HG03565 (cell line): ENCODE results near the gene POPDC2.

Source experiments
- ATAC-seq: cut with Tn5 transposase; IDR thresholded peaks from one replicate; pipeline ENCODE4 v1.9.1; 2021; ENCODE audit warnings: mild to moderate bottlenecking, moderate library complexity; ENCODE audit not compliant: unreplicated experiment

The POPDC2 gene

DNA sequence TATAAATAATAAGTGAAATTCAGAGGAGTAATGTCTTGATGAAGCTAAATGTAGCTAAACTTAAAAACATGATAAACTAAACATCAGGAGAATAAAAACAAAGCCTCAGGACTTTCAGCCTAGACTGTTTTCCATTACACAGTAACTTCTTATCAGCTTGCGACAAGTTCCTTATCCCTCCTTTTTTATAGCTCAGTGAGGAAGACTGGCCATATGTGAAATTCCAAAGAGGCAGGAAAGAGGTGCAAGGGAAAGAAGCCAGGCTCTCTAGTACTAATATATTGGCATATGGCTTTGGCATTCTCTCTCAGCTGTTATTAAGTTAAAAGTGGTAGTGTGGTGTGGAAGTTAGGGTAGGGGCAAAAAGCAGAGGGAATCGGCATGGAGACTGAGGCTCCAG, 12.4 kb upstream of the POPDC2 start:
- ATAC-seq, result no peak

DNA sequence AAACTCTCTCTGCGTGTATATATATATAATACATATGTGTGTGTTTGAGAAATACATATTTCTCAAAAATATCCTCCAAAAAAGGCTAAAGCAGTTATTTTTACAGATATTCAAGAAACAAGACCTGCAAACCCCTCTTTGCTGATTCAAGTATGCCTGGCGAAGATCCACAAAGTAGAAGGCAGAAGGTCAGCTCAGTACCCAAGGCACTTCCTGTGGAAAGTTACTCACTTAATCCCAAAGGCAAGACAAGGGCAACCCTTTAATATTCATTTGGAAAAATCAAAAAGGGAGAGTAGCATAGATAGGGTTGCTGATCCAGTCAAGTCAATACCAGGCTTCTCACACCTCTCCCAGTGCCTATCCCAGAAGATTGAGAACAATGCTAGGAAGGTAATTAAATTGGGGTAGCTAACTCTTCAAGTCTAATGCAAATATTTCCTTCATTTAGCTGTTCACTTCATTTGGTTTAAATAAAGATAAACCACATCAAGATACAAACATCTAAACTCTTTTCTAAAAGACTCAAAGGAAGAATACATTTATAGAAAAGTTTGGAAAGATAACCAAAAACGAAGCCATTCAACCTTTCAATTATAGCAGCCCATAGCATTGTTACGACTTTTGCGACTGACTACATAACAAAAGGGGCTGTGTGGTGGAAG, 9.6 kb upstream of the POPDC2 start:
- no peak for ATAC-seq

DNA sequence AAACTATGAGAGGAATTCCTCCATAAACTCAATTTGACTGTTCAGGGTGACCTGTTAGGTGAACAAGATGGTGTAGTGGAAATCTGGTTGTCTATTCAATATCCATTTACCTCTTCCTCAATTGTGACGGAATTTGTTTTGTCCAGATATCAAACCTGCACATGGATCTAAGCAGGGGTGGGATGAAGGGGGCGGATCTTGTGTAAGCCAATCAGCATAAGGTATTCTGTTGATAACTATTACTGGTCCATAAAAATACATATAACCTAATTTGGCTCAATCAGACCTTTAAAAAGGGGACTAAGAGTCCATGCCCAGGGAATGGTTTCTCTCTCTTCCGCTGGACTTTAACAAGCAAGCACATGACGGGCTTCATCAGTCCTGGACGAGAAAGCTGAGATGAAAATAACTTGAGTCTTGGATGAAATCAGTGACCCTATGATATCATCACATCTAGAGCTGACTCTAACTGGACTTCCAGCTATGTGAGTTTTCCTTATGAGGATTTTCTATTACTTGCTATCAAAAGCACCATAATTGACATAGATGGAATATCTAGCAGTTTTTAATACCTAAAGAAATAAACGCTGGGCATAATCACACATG, 5.7 kb upstream of the POPDC2 start:
- ATAC-seq, result no peak

DNA sequence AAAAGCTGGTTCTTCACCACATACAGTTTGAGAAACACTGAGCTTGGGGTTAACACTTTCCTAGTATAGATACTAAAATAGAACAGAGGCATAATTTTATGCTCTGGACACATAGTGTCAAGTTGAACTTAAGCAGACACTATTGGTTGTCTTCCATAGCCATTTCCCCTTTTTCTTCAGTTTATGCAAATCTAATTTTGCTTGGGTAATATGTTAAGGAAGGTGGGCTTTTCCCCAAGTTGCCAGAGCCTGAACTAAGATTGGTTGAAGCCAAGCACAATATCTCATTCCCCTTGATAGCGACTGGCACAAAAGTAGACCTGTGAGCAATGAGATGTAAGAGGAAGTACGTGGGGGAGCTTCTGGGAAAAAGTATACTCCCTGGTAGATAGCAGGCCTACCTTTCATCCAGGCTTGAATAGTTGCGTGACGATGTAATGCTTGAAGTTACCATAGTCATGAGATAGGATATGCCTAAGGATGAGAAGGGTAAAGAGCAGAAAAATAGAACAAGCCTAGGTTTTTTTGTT, 4.5 kb upstream of the POPDC2 start:
- ATAC-seq, result no peak

DNA sequence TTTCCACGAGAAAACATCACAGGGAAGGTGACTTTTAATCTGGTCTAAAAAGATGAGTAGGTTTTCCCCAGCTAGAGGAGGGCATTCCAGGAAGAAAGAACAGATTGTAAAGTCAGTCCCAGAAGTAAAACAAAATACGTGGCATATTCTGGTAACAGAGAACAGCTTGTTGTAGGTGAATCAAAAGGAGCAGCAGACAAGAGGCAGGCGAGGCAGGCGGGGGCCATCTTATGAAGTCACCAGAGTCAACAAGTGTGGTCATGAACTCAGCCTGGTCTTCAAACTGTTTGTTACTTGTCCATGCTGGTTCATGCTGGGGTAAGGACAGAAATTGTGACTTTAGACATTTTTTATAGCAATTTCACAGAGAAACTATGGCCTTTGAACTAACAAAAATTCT, 4.0 kb upstream of the POPDC2 start:
- ATAC-seq, result no peak

DNA sequence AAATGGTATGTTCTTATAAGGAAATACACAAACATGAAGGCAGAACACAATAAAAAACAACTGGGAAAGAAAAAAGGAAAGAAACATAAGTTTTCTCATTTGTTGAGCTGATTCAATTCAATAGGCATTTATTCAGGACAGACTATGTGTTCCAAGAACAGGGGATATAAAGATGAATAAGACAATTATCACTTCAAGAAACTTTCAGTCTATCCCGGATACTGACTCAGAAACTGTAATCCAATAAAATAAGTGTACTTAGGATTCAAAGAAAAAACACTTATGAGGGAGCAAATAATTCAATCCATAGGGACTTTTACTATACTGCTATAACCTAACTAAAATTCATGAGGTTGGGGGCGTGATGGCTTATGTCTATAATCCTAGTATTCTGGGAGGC, 3.5 kb upstream of the POPDC2 start:
- ATAC-seq, result no peak

DNA sequence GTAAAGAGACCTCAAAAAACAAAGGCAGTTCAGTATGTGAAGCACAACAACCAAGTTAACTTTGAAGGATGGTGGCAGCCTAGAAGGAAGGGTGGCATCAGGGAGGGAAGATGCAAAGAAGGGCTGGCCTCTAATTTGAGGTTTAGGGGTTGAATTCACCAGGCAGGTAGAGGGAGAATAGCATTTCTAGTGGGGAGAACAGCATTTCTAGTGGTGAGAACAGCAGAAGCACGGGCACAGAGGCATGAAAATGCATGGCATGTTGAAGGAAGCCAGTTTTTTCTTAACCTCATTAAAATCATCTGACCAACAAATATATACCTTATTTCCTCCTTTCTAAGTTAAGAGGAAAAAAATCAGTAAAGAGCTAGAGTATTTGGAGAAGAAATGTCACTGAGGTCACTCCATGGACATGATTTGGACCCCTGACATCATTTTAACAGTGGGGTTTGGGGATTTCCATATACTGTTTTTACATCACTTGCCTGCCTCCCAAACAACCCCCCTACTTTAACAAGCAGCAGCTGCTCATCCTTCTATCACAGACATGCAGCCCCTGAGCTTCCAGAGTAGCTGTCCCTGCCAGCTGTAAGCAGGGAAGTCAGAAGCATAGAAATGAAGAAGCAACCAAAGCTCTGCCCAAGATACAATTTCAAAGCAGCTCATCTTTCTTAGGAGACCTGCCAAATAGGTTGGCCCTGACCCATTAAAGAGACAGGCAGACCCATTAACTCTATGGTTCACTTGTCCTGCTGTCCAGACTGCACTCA, 2.4 kb upstream of the POPDC2 start:
- no peak for ATAC-seq

DNA sequence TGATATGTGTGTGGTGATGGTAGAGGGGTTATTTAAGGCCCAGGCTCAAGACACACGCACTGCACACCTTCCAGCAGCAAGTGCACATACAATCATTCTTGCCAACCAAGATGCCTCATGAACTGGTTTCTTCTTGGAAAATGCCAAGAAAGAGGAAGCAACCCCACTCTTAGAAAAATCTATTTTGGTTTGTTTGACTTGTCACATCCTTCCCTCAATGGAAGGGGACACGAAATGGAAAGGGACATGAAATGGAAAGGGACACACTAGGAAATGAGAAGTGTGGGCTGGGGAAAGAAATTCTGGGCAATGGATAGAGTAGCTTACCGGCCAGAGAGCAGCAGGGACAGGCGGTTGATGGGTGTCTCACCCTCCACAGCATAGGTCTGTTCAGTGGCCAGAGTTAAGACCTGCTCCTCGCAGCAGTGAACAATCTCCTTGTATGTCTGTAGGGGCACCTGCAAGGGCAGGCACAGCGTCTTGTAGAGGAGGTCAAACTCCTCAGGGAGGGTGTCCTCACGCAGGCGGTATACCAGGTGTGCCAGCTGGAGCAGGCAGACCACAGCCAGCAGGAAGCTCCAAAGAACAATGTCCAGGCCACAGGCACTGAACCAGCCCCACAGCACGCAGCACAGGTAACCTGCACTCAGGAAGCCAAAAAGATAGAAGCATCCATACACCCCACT, 640 bp downstream of the POPDC2 start:
- ATAC-seq, result no peak

DNA sequence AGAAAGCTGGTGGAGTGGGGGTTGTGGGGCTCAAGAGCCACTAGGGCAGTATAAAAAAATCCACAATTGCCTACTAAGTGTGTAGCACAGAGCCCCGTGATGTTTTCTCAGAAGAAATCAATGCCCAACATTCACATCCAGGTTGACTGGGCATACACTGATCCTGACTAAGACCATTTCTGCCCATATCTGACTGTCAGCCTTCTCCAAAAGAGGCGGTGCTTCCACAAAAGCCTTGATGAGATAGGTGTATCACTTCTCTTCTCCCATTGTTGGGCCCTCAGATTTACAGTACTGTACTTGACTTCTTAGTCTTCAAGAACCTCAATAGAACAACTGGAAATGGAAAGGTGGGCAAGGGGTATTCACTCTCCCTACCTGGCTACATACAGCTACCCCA, 1.4 kb downstream of the POPDC2 start:
- no peak for ATAC-seq

DNA sequence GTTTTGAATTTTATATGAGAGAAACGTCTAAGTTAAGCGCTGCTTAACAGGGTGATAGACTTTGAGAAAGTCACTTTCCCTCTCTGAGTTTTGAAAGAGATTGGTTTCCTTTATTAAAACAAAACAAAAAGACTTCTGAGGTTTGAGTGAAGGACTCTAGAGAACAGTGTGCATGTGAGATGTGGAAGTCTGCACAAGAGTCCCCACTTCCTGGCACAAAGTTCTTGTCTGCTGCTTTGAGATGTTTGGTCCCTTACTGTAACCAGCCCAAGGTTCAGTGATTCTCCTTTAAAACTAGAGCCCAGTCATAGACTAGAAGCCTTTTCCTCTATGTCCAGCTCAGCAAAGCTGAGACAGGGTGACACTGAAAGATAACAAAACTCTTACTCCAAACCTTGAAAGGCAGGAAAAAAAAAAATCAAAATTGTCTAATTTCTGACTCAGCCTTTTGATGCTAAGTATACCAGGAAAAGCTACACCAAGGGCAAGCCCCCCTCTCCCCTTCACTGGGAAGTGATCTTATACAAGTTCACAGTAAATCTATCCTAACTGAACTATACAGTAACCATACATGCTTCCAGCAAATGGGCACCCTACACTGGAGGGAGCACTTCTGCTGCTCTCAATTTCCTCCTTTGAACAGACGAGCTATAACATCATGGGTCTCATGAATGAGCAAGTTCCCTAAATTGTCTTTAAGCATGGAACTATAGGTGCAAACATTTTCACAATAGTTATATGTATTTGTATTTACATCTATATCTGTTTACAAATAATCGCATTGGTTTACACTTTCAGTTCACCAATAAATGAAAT, 2.3 kb downstream of the POPDC2 start:
- no peak for ATAC-seq

DNA sequence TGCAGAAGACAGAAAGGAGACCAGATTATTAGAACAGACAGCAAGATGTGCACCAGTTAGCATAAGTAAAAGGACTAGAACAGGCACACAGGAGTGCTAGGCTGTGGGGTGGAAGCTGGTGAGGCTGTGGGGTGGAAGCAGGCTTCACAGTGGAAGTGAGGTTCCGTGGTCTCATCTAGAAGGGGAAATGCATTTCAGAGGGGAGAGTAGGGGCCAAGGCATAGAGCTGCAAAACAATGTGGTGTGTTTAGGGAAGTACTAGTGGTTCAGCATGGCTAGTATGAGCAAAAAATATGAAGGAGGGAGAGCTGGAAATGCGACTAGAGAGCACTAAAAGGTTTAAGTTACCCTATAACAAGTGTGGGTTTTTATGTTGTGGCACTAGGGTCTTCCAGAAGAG, 6.5 kb downstream of the POPDC2 start:
- ATAC-seq, result no peak

DNA sequence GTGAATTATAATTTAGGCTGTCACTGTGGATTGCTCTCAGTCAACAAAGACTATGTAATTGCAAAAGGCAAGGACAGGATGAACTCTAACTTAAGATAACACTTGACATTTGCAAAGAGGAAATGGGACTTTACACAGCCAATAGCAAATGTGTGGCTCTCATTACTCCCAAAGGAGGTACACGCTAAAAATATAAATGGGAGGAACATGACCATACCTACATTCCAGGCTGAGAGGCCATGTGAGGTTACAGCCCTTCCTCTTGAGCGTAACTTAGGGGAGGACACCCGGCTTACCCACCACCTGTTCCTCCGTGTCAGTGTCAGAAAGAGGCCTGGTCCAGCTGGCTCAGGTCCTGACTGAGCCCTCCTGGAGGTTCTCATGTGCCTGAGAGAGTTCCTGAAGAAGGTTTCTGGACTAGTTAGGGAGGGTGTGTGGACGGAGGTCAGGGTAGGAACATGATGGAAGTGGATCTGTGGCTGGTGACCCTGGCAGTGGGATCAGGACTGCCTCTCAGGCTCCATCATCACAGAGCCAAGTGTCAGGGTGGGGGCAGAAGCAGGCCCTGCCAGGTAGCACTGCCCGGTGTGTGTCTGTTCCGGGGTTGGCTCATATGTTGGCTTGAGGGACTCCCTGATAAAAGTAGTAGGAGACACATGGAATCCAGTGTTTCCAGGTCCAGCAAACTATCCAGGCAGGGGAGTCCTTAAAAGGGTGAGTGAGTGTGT, 7.9 kb downstream of the POPDC2 start:
- ATAC-seq, result no peak

DNA sequence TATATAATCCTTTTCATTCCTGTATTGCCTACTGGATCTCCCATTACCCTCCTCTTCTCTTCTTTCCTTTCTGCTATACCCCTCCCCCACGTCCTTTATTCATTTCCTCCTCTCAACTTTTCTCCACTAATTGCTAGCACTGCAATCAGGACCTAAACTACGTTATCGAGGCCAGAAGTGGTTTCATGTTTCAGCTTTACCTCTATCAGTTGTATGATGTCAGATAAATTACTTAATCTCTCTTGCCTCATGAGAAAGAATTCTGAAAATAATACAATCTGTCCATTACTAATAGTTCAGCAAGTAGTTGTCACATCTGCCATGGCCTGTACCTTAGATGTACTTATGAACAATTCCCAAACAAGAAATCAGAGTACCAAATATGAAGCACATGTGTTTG, 10.6 kb downstream of the POPDC2 start:
- ATAC-seq, result no peak

DNA sequence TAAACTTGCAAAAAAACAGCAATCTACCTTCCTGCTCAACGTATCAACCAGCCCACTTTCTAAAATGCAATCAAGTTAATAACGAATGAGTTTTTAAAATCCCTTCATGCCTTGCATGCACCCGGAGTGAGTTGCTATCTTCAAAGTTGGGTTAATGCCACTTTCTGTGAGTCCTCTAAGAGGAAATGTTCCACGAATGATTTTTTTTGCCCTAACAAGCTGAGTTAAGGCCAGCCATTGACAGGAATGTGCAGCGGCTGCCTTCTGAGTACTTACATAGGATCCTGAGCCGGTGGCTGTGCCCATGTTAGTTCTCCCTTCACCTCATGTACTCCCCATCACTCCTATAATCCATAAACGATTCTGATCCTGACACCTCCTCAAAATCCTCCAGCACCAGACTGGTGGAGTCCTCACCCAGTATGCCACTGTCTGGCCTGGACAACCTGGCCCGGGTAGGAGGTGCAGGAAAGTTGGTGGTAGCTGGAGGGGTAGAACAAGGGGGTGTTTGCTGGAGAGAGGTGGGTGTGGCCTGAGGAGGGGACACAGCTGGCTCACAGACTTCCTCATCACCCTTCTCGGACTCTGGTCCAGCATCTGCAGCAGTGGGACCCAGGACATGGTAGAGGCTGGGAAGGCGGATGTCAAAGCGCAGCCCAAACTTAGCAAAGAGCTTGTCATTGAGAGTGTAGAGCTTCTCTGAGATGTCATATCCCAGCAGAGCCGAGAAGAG, 12.4 kb downstream of the POPDC2 start:
- no peak for ATAC-seq

DNA sequence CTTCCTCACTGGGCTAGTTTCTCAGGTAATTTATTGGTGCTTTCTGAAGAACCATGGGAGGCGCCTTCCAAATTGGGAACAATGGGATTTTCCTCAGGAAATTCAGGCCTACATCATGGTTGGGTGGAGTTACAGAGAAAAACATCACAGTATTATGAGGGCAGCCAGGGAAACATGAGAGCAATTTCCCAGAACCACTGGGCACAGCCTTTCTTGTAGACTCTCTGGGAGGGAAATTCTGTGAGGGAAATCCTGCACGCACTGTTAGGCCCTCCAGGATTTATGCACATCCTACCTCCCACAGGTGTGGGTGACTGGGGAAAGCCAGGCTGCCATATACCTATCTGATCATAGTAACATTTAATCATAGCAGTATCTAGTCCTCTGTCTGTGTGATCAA, 13.2 kb downstream of the POPDC2 start:
- ATAC-seq, result no peak

DNA sequence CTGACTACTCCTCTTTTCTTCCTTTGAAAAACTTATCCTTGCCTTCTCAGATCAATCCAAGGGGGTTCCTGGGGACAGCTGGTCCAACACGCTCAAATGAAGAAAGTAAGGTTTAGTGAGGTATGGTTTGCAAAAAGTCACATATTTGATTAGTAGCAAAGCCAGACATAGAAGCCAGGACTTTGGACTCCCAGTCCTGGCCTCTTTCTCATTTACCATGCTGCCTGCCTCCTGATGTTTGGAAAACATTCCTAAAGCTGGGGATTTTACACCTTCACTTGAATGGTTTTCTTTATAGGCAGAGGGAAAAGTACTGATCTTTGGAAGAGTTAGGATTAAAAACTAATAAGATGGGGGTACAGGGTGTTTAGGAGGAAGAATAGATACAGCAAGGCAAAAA, 14.6 kb downstream of the POPDC2 start:
- ATAC-seq, result no peak

DNA sequence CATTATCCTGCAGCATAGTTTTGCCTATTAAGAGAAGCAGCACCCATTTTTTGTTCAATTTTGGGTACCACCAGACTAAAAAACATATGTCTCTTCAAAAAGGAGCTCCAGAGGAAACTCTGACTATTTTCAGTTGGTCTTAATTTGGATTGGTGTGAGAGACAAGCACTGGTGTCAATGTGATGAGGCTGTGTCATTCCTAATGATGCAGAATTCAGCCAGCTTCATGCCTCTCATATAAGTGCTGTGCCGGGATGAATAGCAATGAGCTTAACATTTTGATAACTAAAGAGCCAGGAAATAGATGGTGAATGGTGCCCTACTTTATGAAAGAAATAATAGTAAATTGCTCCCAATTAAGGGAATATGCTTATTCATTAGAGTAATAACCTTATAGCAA, 15.9 kb downstream of the POPDC2 start:
- ATAC-seq, result no peak

DNA sequence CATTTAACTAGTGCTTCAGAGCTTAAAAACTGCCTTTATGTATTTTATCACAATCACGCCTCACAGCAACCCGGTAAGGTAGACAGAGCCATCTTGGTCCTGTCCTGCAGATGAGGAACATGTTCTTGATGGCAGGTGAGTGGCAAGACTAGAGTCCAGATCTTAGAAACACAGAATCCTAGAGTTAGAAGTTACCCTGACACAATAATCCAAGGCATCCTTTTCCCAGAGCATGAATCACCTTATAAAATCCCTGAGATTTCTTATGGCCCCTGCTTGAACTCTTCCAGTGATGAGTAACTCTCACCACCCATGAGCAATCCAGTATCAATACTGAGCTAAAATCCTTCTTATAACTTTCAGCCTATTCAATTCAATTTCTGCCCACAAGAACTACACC, 16.9 kb downstream of the POPDC2 start:
- ATAC-seq, result no peak

DNA sequence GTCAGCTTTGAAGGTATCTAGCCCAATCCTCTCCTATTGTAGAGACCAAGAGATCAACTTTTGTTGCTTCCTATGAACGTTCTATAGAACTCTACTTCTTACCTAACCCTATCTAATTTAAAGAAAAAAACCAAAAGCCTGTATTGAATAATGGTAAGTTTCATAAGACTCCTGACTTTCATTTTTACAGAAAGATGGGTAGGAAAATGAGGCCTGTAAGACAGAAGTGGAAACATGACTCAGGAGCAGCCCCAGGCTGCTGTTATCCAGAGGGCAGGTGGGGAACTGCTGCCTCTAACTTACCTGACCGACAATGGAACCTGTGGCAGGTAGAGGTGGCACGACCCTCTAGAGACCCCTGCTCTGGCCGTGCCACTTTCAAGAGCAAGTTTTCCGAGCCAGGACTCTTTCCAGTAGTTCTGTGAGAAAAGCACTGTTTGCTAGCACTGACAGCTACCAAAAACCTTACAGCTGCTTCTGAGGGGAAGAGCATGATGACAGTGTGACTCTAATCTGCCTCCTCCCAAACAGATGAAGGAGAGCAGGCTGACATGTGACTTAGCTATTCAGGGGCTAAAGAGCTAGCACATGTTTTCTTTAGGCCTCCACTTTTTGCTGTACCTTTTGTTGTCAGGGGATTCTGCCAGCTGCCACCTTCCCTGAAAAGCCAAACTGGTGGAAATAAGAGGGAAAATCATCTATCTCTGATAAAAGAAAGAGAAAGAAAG, 17.5 kb downstream of the POPDC2 start:
- no peak for ATAC-seq
